ENCODE data around the gene MOK. TPM values are rescaled to one million over a fixed set of nuclear protein-coding genes. Genes with fewer than 3 reads are reported as not detected.

The MOK gene, protein sequence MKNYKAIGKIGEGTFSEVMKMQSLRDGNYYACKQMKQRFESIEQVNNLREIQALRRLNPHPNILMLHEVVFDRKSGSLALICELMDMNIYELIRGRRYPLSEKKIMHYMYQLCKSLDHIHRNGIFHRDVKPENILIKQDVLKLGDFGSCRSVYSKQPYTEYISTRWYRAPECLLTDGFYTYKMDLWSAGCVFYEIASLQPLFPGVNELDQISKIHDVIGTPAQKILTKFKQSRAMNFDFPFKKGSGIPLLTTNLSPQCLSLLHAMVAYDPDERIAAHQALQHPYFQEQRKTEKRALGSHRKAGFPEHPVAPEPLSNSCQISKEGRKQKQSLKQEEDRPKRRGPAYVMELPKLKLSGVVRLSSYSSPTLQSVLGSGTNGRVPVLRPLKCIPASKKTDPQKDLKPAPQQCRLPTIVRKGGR
- total RNA-seq = under 1 TPM; 0.35 to 0.82 TPM

DNA sequence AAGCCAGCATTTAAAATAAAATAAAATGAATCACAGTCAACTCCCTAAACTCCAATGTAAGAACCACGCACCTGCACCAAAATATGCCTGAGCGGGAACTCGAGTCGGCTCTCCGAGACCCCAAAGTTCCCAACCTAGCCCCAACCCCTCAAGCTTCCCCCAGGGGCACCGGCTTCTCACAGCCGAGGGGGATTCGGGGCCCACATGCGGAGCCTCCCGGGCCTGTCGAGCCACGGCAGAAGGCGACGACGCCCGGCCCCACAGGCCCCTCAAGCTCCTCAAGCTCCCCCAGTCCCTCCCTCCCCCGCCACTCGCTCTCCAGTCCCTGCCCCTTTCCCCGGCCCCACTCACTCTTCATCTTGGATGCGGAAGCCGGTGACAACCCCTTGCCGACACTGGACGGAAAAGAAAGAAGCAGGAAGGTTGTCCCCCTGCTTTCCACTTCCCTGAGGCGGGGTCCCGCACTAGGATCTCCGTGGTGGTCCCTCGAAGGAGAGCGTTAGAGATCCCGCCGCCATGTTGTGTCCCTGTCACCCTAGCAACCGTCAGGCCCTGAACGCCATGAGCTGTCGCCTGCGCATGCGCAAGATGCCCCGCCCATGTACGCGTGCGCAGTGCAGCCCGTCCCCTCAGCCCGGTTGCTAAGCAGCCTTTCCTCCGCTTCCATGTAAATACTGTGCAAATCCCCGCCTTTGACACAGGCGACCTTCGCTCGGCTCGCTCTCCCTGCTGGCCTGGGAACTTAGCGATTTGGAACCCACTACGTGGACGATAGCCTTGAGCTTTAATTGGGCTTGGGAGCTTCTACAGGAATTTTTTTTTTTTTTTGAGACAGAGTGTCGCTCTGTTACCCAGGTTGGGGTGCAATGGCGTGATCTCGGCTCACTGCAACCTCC lies at the start of gene MOK:
TSS of gene MOK (minus strand) at position 554 of the 896 bp plus-strand sequence. CDS start at position 358, 196 bp downstream.

DNA sequence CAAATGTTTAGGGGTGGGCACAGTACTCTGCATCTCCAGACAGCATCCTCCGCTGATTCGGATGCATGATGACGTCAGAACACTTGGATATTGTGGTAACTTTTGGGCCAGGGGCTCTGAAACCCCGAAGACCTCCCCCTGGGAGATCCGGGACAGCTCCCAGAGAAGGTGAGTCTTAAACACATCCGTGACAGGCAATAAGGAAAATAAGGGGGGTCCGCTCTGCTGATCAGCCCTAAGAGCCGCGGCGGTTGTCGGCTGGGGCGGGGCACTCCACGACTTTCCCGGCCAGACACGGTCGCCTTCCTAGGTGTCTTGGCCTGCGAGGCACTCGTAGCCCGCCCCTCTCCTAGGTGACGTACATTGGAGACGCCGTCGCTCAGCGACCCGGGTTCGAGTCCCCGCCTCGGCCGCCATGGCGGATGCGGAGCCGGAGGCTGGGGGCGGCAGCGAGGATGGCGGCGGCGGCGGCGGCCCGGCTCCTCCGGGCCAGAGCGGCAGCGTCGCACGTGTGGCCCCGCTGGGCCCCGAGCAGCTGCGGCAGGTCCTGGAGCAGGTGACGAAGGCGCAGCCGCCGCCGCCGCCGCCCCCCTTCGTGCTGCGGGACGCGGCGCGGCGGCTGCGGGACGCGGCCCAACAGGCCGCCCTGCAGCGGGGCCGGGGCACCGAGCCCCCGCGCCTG lies 14.5 kb upstream of the MOK start, which contains the start of gene ZNF839:
TSS of gene ZNF839 (plus strand) at position 396 of the 682 bp plus-strand sequence. CDS start at position 416, 20 bp downstream.

Other genes starting within 250 kb of the MOK start
- gene HSP90AA1, start 218.1 kb downstream of the MOK start, total RNA-seq = 100 to 1,000 TPM; 388 to 401 TPM
- 10 to 100 TPM; 24.3 to 28.8 TPM for gene WDR20, start 165.3 kb downstream of the MOK start, total RNA-seq
- 10 to 100 TPM; 16.4 to 18.5 TPM for gene ZNF839, start 14.6 kb upstream of the MOK start, total RNA-seq
- gene CINP, start 57.7 kb upstream of the MOK start, total RNA-seq = 10 to 100 TPM; 27.6 to 30.0 TPM
- 1 to 10 TPM; 8.0 to 8.1 TPM for gene TECPR2, start 57.8 kb upstream of the MOK start, total RNA-seq
- gene ANKRD9, start 204.6 kb upstream of the MOK start, total RNA-seq = 1 to 10 TPM; 7.4 to 7.5 TPM

Measured in activated naive CD4-positive, alpha-beta T cell treated with anti-CD3 and anti-CD28 coated beads, Interleukin-2, amount 10 ng/mL, durations not matched to agents 5 hours and 36 hours (primary cell).